ENCODE measurements around the gene RAD54L2.
"Not testable (repeated sequence)": the region's sequence is repeated elsewhere in the genome, so short reads cannot be mapped to it uniquely, and the experiment has no call there.

The RAD54L2 gene

DNA sequence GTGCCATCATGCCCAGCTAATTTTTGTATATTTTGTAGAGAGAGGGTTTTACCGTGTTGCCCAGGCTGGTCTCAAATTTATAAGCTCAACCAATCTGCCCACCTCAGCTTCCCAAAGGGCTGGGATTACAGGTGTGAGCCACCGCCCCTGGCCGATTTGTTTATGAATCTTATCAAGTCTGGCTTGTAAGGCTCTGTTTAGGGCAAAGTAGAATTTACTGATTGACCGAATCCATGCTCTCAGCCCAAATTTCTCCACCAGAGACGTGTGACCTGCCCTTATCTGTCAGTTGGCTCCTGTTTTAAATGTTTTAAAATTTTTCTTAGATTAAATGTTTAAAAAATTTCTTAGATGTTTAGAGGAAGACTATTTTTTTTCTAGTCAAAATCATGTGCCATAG lies 19.5 kb downstream of the RAD54L2 start:
- TF ChIP-seq, protein P1, sequence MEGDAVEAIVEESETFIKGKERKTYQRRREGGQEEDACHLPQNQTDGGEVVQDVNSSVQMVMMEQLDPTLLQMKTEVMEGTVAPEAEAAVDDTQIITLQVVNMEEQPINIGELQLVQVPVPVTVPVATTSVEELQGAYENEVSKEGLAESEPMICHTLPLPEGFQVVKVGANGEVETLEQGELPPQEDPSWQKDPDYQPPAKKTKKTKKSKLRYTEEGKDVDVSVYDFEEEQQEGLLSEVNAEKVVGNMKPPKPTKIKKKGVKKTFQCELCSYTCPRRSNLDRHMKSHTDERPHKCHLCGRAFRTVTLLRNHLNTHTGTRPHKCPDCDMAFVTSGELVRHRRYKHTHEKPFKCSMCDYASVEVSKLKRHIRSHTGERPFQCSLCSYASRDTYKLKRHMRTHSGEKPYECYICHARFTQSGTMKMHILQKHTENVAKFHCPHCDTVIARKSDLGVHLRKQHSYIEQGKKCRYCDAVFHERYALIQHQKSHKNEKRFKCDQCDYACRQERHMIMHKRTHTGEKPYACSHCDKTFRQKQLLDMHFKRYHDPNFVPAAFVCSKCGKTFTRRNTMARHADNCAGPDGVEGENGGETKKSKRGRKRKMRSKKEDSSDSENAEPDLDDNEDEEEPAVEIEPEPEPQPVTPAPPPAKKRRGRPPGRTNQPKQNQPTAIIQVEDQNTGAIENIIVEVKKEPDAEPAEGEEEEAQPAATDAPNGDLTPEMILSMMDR (IDR thresholded peaks at IDR 0.05; ENCODE audit: unreplicated experiment in 3 of 3), result no peak
- Mint-ChIP-seq H3K9me3 (no peaks in the 10 kb centered on the region), H3K27ac (no peak overlapping the region), H3K4me3 (no peak overlapping the region), H3K27me3 (ENCODE audit: low read depth) (no peaks in the 10 kb centered on the region), H3K4me1 (peaks cover 16% of the 10 kb centered on the region), H3K36me3 (ENCODE audit: low read depth) (peaks cover 35% of the 10 kb centered on the region)

DNA sequence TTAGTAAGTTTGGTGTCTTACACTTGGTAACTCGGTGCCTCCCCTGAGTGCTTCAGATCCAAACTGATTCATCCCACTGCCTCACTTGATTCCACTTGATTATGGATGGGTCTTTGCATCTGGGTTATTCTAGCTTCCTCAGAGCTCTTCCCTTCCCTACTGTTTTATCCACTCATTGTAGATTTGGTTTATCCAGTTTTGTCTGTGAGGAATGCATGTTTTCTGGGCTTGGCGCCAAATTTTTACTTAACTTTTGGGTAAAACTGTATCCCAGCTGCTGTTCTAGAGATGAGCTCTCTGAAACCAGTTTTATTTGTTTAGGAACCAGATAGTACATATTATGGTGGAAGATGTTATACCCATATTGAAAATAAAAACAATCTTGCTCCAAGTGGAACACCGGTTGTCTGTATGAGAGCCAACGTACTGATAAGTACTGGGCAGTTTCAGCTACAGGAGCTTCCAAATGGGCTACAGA lies 20.9 kb downstream of the RAD54L2 start:
- peaks cover 16% of the 10 kb centered on the region for H3K4me1 Mint-ChIP-seq
- no peaks in the 10 kb centered on the region for H3K9me3 Mint-ChIP-seq
- H3K4me3 Mint-ChIP-seq, result no peak overlapping the region
- H3K36me3 Mint-ChIP-seq (ENCODE audit: low read depth), result peaks cover 35% of the 10 kb centered on the region
- TF ChIP-seq, protein P1 (IDR thresholded peaks at IDR 0.05; ENCODE audit: unreplicated experiment in 3 of 3), result no peak
- H3K27ac Mint-ChIP-seq, result peak overlapping the region; percentile 46 to 73 (median 71)
- H3K27me3 Mint-ChIP-seq (ENCODE audit: low read depth), result no peaks in the 10 kb centered on the region

DNA sequence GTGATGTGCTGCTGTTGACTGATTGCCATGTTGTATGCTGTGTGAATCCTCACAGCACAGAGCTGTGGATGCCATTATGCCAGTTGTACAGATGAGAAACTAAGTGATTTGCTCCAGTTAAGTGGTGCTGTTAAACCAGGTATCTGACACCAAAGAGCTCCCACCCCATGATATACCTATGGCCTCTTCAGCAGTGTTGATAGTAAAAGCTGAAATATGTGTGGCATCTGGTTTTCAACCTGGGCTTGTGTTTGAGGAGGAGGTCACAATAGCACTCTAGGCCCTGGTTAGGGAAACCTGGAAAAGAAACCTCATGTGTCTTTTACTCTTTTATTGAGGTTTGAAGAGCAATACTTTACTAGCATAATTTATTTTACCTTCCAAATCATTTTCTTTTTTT lies 21.4 kb downstream of the RAD54L2 start:
- peaks cover 16% of the 10 kb centered on the region for H3K4me1 Mint-ChIP-seq
- H3K9me3 Mint-ChIP-seq, result no peaks in the 10 kb centered on the region
- H3K27ac Mint-ChIP-seq, result peak overlapping the region in 2 of 3 experiments; percentile 46 to 71
- H3K36me3 Mint-ChIP-seq (ENCODE audit: low read depth), result peaks cover 35% of the 10 kb centered on the region
- no peaks in the 10 kb centered on the region for H3K27me3 Mint-ChIP-seq (ENCODE audit: low read depth)
- no peak overlapping the region for H3K4me3 Mint-ChIP-seq
- TF ChIP-seq, protein P1 (IDR thresholded peaks at IDR 0.05; ENCODE audit: unreplicated experiment in 3 of 3), result no peak

DNA sequence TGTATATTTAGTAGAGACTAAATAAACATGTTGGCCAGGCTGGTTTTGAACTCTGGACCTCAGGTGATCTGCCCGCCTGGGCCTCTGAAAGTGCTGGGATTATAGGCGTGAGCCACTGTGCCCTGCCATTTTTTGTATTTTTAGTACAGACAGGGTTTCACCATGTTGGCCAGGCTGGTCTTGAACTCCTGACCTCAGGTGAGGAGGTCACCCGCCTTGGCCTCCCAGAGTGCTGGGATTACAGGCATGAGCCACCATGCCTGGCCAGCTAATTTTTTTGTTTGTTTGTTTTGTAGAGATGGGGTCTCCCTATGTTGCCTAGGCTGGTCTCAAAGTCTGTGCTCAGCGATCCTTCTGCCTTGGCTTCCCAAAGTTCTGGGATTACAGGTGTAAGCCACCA lies 23.9 kb downstream of the RAD54L2 start:
- not testable (repeated sequence) for H3K4me3 Mint-ChIP-seq; H3K27ac Mint-ChIP-seq; H3K27me3 Mint-ChIP-seq (ENCODE audit: low read depth); H3K9me3 Mint-ChIP-seq
- Mint-ChIP-seq H3K36me3 (ENCODE audit: low read depth) (peaks cover 26% of the 10 kb centered on the region), H3K4me1 (peaks cover 20% of the 10 kb centered on the region)

DNA sequence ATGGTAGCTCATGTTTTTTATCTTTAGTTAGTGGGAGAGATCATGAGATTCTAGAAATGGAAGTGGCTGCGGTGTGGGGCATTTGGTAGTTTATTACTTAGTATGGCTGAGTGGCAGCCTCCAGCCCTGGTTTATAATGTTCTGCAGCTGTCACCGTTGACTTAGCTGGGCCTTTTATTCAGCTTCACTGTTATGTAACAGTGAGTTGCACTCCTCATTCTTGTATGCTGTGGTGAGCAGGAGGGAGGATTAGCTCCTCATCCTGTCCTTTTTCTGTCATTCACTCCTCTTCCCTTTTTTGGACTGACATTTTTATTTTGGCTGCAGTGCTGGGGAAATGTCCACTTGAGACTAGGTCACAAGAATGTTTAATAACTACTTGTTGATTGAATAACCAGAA lies 29.5 kb downstream of the RAD54L2 start:
- peaks cover 3% of the 10 kb centered on the region for H3K9me3 Mint-ChIP-seq
- TF ChIP-seq, protein P1 (IDR thresholded peaks at IDR 0.05; ENCODE audit: unreplicated experiment in 3 of 3), result no peak
- peaks cover 22% of the 10 kb centered on the region for H3K4me1 Mint-ChIP-seq

DNA sequence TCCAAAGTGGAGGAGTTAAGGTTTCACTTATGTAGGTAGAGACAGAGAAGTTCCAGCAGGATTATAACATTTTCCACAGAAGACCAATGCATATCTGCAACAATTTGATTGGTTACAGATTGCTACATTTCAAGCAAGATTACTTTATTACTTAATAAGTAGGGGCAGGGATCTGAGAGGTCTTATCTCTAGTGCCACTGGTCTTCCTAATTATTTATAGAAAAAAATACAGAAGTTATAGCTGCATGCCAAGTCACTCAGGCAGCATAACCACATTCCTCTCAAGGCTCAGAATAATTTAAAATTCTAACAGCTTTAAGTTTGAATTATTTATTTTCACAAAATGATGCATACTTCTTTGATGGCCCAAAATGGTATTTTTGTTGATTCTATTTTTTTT lies 30.5 kb downstream of the RAD54L2 start:
- peak overlapping the region in 1 of 3 experiments; percentile 50 for H3K27ac Mint-ChIP-seq
- H3K36me3 Mint-ChIP-seq (ENCODE audit: low read depth), result peaks cover 23% of the 10 kb centered on the region
- H3K9me3 Mint-ChIP-seq, result peaks cover 3% of the 10 kb centered on the region
- peaks cover 22% of the 10 kb centered on the region for H3K4me1 Mint-ChIP-seq
- H3K4me3 Mint-ChIP-seq, result no peak overlapping the region
- no peaks in the 10 kb centered on the region for H3K27me3 Mint-ChIP-seq (ENCODE audit: low read depth)
- TF ChIP-seq, protein P1 (IDR thresholded peaks at IDR 0.05; ENCODE audit: unreplicated experiment in 3 of 3), result no peak

More for the DNA sequence above, 29.5 kb downstream of the RAD54L2 start:
- H3K27ac Mint-ChIP-seq, result peak overlapping the region; percentile 50 to 77 (median 75)
- H3K27me3 Mint-ChIP-seq (ENCODE audit: low read depth), result no peaks in the 10 kb centered on the region
- H3K4me3 Mint-ChIP-seq, result no peak overlapping the region
- peaks cover 16% of the 10 kb centered on the region for H3K36me3 Mint-ChIP-seq (ENCODE audit: low read depth)
